GM12878 (cell line): Measurements from ENCODE around the gene GRIK4. TPM values are rescaled to one million over a fixed set of nuclear protein-coding genes. Genes with fewer than 3 reads are reported as not detected.

Source experiments
- ATAC-seq: fragments of 200-7000 bp; cut with Tn5 transposase; 3 replicates; pipeline ENCODE4 v1.9.1; 2020; ENCODE audit warnings: mild to moderate bottlenecking, moderate library complexity
- BruUV-seq: library from RNA; stranded (reverse); fragments of 400-500 nt; replicated peaks from 2 replicates; lab custom pipeline; 2021; lab: Mats Ljungman, UMichigan
- CTCF ChIA-PET: fragments of 300-600 bp; sonication (Branson Sonifier 250); formaldehyde crosslinking; extraction: SDS; loops from one replicate; lab custom pipeline; 2021; ENCODE audit warnings: inconsistent platforms; lab: Yijun Ruan, JAX
- POLR2A ChIA-PET: fragments of 350-600 bp; formaldehyde crosslinking; extraction: SDS; loops from one replicate; lab custom pipeline; 2021; ENCODE audit warnings: inconsistent platforms; lab: Charles Lee
- RAD21 ChIA-PET: fragments of 300-600 bp; sonication (Branson Sonifier 250); formaldehyde crosslinking; loops from one replicate; lab custom pipeline; 2023; ENCODE audit warnings: antibody characterized with exemption; ENCODE audit not compliant: unreplicated experiment; lab: Charles Lee
- SMC1A ChIA-PET: fragments of 300-600 bp; sonication (Branson Sonifier 250); formaldehyde crosslinking; loops from one replicate; lab custom pipeline; 2023; ENCODE audit not compliant: unreplicated experiment, uncharacterized antibody; lab: Charles Lee
- DNase-seq: peaks from one replicate; pipeline ENCODE4 v3.0.0-alpha.2; 2011; ENCODE audit warnings: low read depth, low spot score
- FAIRE-seq: peaks from 3 replicates; lab custom pipeline; 2011; peaks lifted over from hg19 to GRCh38; lab: Jason Lieb, UNC
- H2AFZ ChIP-seq: 2 replicates; pipeline ENCODE4 v1.6.0; 2011; ENCODE audit warnings: low read depth, low read length, control low read depth; ENCODE audit not compliant: control insufficient read depth
- H3K27ac ChIP-seq: 2 replicates; pipeline ENCODE4 v1.5.1; 2011; ENCODE audit warnings: control low read depth; ENCODE audit not compliant: control insufficient read depth, insufficient read depth
- H3K27me3 ChIP-seq, 2 experiments: replicated peaks in 1 of 2; 2 replicates each; pipeline versions ENCODE4 v1.6.0 to v1.6.1; 2011; ENCODE audit warnings: low read length in 1 of 2; ENCODE audit not compliant: control insufficient read depth in 2 of 2, insufficient read depth in 2 of 2
- H3K36me3 ChIP-seq, 2 experiments: 2 replicates each; pipeline ENCODE4 v1.5.1; 2011; ENCODE audit warnings: low read length in 1 of 2; ENCODE audit not compliant: control insufficient read depth in 2 of 2, insufficient read depth in 2 of 2
- H3K4me1 ChIP-seq: 2 replicates; pipeline ENCODE4 v1.6.1; 2011; ENCODE audit warnings: mild to moderate bottlenecking, low read length, moderate library complexity, mixed read lengths; ENCODE audit not compliant: control insufficient read depth, insufficient read depth
- H3K4me2 ChIP-seq: 2 replicates; pipeline ENCODE4 v1.6.0; 2011; ENCODE audit warnings: control low read depth; ENCODE audit not compliant: control insufficient read depth, insufficient read depth
- H3K4me3 ChIP-seq: fragments of 200-600 bp; sonication (generic); 2 replicates; pipeline ENCODE4 v1.5.1; 2016
- H3K79me2 ChIP-seq: 2 replicates; pipeline ENCODE4 v1.6.0; 2011; ENCODE audit warnings: low read length; ENCODE audit not compliant: control insufficient read depth, insufficient read depth
- H3K9ac ChIP-seq: 2 replicates; pipeline ENCODE4 v1.8.0; 2011; ENCODE audit warnings: low read length, control low read depth, mixed read lengths; ENCODE audit not compliant: control insufficient read depth, insufficient read depth
- H3K9me3 ChIP-seq: replicated peaks from 3 replicates; pipeline ENCODE4 v1.5.1; 2011; ENCODE audit warnings: mild to moderate bottlenecking, low read length; ENCODE audit not compliant: control insufficient read depth, insufficient read depth
- H4K20me1 ChIP-seq: 2 replicates; pipeline ENCODE4 v1.6.0; 2011; ENCODE audit not compliant: control insufficient read depth, insufficient read depth
- BMI1 ChIP-seq: fragments of 450-650 bp; IDR thresholded peaks from 2 replicates; pipeline ENCODE4 v1.6.1; 2016; ENCODE audit warnings: mild to moderate bottlenecking, moderate library complexity, borderline replicate concordance
- CBFB ChIP-seq: IDR thresholded peaks from 2 replicates; pipeline ENCODE4 v1.6.1; 2016; ENCODE audit warnings: antibody characterized with exemption, low read depth
- EGR1 ChIP-seq, 2 experiments: IDR thresholded peaks; 1 replicate in 1 of 2; 2 replicates in 1 of 2; pipeline ENCODE4 v1.6.1; 2011 to 2012; ENCODE audit warnings: low read depth in 2 of 2, low read length in 2 of 2, borderline replicate concordance in 1 of 2, mild to moderate bottlenecking in 1 of 2, moderate library complexity in 1 of 2
- EP300 ChIP-seq, 2 experiments: fragments of 150-350 bp in 1 of 2; IDR thresholded peaks; 2 replicates each; pipeline ENCODE4 v1.6.1; 2011 to 2012; ENCODE audit warnings: low read depth in 2 of 2, low read length in 2 of 2, borderline replicate concordance in 1 of 2, improper control_type of control experiment in 1 of 2, inconsistent platforms in 1 of 2; ENCODE audit not compliant: control insufficient read depth in 1 of 2
- FOS ChIP-seq: IDR thresholded peaks from 3 replicates; pipeline ENCODE4 v1.6.1; 2011; ENCODE audit warnings: borderline replicate concordance; ENCODE audit not compliant: insufficient read length; ENCODE audit errors: extremely low read depth
- GABPA ChIP-seq: IDR thresholded peaks from 2 replicates; pipeline ENCODE4 v1.6.1; 2014; ENCODE audit warnings: antibody characterized with exemption, low read depth, mild to moderate bottlenecking, inconsistent platforms
- NR2C1 ChIP-seq: fragments of 450-650 bp; IDR thresholded peaks from 2 replicates; pipeline ENCODE4 v1.6.1; 2017; ENCODE audit warnings: antibody characterized with exemption, mild to moderate bottlenecking, moderate library complexity
- POU2F2 ChIP-seq: IDR thresholded peaks from 3 replicates; pipeline ENCODE4 v1.6.1; 2011; ENCODE audit warnings: low read depth, mild to moderate bottlenecking, low read length, borderline replicate concordance
- RFX5 ChIP-seq: IDR thresholded peaks from 2 replicates; pipeline ENCODE4 v1.6.1; 2011; ENCODE audit warnings: low read depth, low read length, improper control_type of control experiment
- SREBF1 ChIP-seq: IDR thresholded peaks from 2 replicates; pipeline ENCODE4 v1.6.1; 2012; ENCODE audit warnings: mild to moderate bottlenecking, low read length
- ZNF207 ChIP-seq: fragments of 450-650 bp; IDR thresholded peaks from 2 replicates; pipeline ENCODE4 v1.6.1; 2014; ENCODE audit warnings: antibody characterized with exemption, mild to moderate bottlenecking, borderline replicate concordance
- ZZZ3 ChIP-seq: IDR thresholded peaks from 2 replicates; pipeline ENCODE4 v1.6.1; 2011; ENCODE audit warnings: low read depth; ENCODE audit not compliant: control insufficient read depth, insufficient read length
- WGBS: methylation state at CpG from one replicate; pipeline ENCODE4 v1.1.6; 2016; ENCODE audit warnings: low lambda C conversion rate; ENCODE audit not compliant: insufficient replicate concordance, insufficient coverage; ENCODE audit errors: missing lambda C conversion rate; 5-methylcytosine and 5-hydroxymethylcytosine counted together
- in situ Hi-C: fragments of 300-500 bp; cut with MboI; formaldehyde crosslinking; loops from 9 replicates; pipeline ENCODE4 v1.14.3; 2018; ENCODE audit warnings: mixed read lengths
- intact Hi-C: fragments of 100-400 bp; cut with micrococcal nuclease; formaldehyde crosslinking; loops from one replicate; pipeline ENCODE4 v1.14.2; 2022; ENCODE audit not compliant: unreplicated experiment
- polyA plus RNA-seq, 11 experiments: library from polyadenylated mRNA; depleted of rRNA in 4 of 11; unstranded in 6 of 11; stranded (reverse) in 5 of 11; fragments of >200 nt; fragmentation: Nextera tagmentation in 4 of 11; fragmentation: Illumina TruSeq in 1 of 11; extraction: Ambion mirVana in 4 of 11; extraction: Trizol in 1 of 11; gene quantifications; 1 replicate in 1 of 11; 2 replicates in 10 of 11; pipeline versions ENCODE4 v1.2.1 to v1.2.3, GENCODE V29; 2011 to 2016; ENCODE audit warnings: inconsistent platforms in 2 of 11, missing spikeins in 2 of 11, low read depth in 1 of 11
- total RNA-seq, 4 experiments: library from RNA; depleted of rRNA in 3 of 4; stranded (reverse); fragments of >200 nt in 3 of 4; fragmentation: Illumina TruSeq in 1 of 4; extraction: Trizol in 1 of 4; gene quantifications; 2 replicates each; pipeline versions ENCODE4 v1.2.1 to v1.2.3, GENCODE V29; 2013 to 2021
- TF ChIP-seq, protein P1 (sequence below): fragments of 450-650 bp; IDR thresholded peaks from 2 replicates; pipeline ENCODE4 v1.6.1; 2018; ENCODE audit warnings: borderline replicate concordance, mild to moderate bottlenecking; ENCODE audit not compliant: partially characterized antibody
- TF ChIP-seq, protein P2 (sequence below): fragments of 450-650 bp; IDR thresholded peaks from 2 replicates; pipeline ENCODE4 v1.6.1; 2017; ENCODE audit warnings: mild to moderate bottlenecking, low read depth, inconsistent platforms; ENCODE audit not compliant: poor library complexity, severe bottlenecking

GRIK4 gene
- total and polyA plus RNA-seq, 10 of the 15 experiments (the other 5 are each of a cell fraction or from before 2014, with no cell fraction given) = 0.33 to 3.6 (median 0.72) TPM

DNA sequence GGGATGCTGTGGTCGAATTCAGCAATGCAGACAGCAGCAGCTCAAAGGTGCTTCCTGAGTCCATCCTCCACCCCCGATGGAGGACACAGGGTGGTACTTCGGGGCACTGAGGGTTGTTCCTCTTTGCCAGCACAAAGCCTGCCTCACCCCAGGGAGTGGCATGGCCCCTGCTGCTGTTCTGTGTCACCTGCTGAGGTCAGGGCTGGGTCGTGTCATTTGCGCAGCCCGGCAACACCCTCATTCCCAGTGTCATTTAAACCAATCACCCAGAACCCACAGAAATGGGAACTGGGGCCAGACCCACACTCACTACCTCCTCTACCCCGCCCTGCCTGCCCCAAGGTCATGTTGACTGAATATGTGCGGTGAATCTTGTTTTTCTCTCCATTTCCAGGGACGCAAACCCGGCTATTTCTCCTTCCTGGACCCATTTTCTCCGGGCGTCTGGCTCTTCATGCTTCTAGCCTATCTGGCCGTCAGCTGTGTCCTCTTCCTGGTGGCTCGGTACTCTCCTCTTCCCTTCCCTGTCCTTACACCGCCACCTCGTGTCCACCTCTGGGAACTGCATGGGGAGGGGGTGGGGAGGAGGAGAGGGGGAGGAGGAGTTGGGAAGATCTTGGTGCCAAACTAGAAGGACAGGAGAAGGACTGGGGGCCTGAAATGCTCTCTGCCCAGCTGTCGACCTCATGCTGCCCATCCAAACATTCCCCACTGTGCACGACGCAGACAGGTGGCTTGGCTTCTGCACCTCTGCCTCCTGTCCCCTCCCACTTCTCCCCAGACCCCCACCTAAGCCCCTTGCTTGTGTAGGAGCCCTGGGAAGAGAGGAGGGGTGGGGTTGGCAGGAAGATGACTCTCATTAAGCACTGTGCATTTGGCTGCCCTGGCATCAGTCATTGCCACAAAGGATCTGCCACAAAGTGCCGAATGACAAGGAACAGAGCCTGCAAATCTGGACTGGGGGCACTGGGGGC lies 441.2 kb downstream of the GRIK4 start (continued):
- 0 out of 3 replicates have a peak, but pooled peaks of 1 of the 2 experiments have one; percentile 31 for TF ChIP-seq EGR1 (IDR thresholded peaks at IDR 0.05; ENCODE audit: borderline replicate concordance in 1 of 2, low read depth in 2 of 2, low read length in 2 of 2)
- TF ChIP-seq, all 136 proteins: peak for 12

DNA sequence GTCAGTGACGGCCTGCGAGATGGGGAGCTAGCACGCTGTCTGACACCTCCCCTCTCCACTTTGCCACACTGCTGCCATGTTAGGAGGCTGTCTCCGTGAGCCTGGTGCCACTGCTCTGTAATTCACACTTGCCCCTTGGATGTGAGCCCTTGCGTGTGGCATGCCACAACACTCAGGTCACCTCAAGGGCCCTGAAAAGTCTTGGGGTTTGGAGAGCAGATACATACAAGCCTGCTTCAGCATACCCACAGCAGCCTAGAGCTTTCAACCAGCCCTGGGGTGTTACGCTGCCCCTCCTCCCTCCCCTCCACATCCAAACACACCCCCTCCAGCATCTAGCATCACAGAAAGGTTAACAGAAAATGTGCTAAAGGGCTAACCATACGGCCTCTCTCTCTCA lies 442.8 kb downstream of the GRIK4 start:
- peaks cover 8% of the 10 kb centered on the region for H3K4me1 ChIP-seq
- no peak overlapping the region for H3K9ac ChIP-seq
- FAIRE-seq (no peak), DNase-seq (no peak), ATAC-seq (no peak)
- H3K79me2 ChIP-seq = no peaks in the 10 kb centered on the region
- no peak overlapping the region for H3K4me3 ChIP-seq
- in situ Hi-C loops (loop anchor here (5.0 to 10.0 kb wide), 2 partner anchors 432 to 620 kb away; partner anchors contain the start of gene ARHGEF12), intact Hi-C loops (loop anchor here (10.0 kb wide), 1 partner anchor 240 kb away; no protein-coding TSS in a partner anchor)
- no peaks in the 10 kb centered on the region; a peak in 1 of 4 replicates for H3K36me3 ChIP-seq
- TF ChIP-seq ZNF207 (no peak), GABPA (no peak), FOS (no peak), POU2F2 (no peak), CBFB (no peak), BMI1 (no peak), SREBF1 (no peak), ZZZ3 (no peak), NR2C1 (no peak), RFX5 (no peak), EP300 (IDR thresholded peaks at IDR 0.05; ENCODE audit: borderline replicate concordance in 1 of 2, control insufficient read depth in 1 of 2, low read depth in 2 of 2, low read length in 2 of 2) (no peak)
- TF ChIP-seq, protein P1, sequence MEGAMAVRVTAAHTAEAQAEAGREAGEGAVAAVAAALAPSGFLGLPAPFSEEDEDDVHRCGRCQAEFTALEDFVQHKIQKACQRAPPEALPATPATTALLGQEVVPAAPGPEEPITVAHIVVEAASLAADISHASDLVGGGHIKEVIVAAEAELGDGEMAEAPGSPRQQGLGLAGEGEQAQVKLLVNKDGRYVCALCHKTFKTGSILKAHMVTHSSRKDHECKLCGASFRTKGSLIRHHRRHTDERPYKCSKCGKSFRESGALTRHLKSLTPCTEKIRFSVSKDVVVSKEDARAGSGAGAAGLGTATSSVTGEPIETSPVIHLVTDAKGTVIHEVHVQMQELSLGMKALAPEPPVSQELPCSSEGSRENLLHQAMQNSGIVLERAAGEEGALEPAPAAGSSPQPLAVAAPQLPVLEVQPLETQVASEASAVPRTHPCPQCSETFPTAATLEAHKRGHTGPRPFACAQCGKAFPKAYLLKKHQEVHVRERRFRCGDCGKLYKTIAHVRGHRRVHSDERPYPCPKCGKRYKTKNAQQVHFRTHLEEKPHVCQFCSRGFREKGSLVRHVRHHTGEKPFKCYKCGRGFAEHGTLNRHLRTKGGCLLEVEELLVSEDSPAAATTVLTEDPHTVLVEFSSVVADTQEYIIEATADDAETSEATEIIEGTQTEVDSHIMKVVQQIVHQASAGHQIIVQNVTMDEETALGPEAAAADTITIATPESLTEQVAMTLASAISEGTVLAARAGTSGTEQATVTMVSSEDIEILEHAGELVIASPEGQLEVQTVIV = no peak
- TF ChIP-seq, protein P2, sequence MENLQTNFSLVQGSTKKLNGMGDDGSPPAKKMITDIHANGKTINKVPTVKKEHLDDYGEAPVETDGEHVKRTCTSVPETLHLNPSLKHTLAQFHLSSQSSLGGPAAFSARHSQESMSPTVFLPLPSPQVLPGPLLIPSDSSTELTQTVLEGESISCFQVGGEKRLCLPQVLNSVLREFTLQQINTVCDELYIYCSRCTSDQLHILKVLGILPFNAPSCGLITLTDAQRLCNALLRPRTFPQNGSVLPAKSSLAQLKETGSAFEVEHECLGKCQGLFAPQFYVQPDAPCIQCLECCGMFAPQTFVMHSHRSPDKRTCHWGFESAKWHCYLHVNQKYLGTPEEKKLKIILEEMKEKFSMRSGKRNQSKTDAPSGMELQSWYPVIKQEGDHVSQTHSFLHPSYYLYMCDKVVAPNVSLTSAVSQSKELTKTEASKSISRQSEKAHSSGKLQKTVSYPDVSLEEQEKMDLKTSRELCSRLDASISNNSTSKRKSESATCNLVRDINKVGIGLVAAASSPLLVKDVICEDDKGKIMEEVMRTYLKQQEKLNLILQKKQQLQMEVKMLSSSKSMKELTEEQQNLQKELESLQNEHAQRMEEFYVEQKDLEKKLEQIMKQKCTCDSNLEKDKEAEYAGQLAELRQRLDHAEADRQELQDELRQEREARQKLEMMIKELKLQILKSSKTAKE = no peak
- 47% methylated on average over 6 of the region's 7 CpGs for WGBS
- ChIA-PET SMC1A (interaction anchor here (0.6 to 1.2 kb wide), 2 partner anchors 27 to 41 kb away, joined by 3 read pairs; no protein-coding TSS in a partner anchor), RAD21 (interaction anchor here (0.7 to 1.2 kb wide), 3 partner anchors 119 to 444 kb away, joined by 3 to 5 read pairs (median 3); no protein-coding TSS in a partner anchor), POLR2A (no interaction called here), CTCF (interaction anchor here (0.5 to 4.3 kb wide), 6 partner anchors 41 to 443 kb away, joined by 3 to 24 read pairs (median 6); partner anchors contain the start of gene GRIK4)
- H3K4me2 ChIP-seq = no peak overlapping the region
- H3K27ac ChIP-seq = no peak overlapping the region
- no peaks in the 10 kb centered on the region; a peak in 1 of 4 replicates for H3K27me3 ChIP-seq
- no peaks in the 10 kb centered on the region for H4K20me1 ChIP-seq
- H2AFZ ChIP-seq = no peak overlapping the region
- no peaks in the 10 kb centered on the region for H3K9me3 ChIP-seq
- no TSS peak for BruUV-seq
